BJ (cell line): ENCODE data around the gene NDRG4. TPM values are rescaled to one million over a fixed set of nuclear protein-coding genes. Genes with fewer than 3 reads are reported as not detected.

Experiments
- CTCF ChIA-PET: fragments of 350-600 bp; formaldehyde crosslinking; extraction: SDS; loops from one replicate; lab custom pipeline; 2021; ENCODE audit warnings: antibody characterized with exemption, inconsistent platforms; lab: Yijun Ruan, JAX
- POLR2A ChIA-PET: fragments of 300-600 bp; sonication (Branson Sonifier 250); formaldehyde crosslinking; extraction: SDS; loops from one replicate; lab custom pipeline; 2021; ENCODE audit warnings: antibody characterized with exemption; lab: Charles Lee
- DNase-seq: peaks from one replicate; pipeline ENCODE4 v3.0.0-alpha.2; 2011; ENCODE audit warnings: low read depth
- H3K27me3 ChIP-seq: 2 replicates; pipeline ENCODE4 v1.6.0; 2011; ENCODE audit warnings: low read length; ENCODE audit not compliant: control insufficient read depth, insufficient read depth
- H3K36me3 ChIP-seq: 2 replicates; pipeline ENCODE4 v1.5.1; 2011; ENCODE audit warnings: low read length; ENCODE audit not compliant: control insufficient read depth, insufficient read depth
- H3K4me3 ChIP-seq: 2 replicates; pipeline ENCODE4 v1.5.1; 2011; ENCODE audit warnings: low read depth, mild to moderate bottlenecking, control low read depth, low read length
- polyA plus RNA-seq: library from polyadenylated mRNA; depleted of rRNA; stranded (reverse); fragments of >200 nt; gene quantifications from 2 replicates; pipeline ENCODE4 v1.2.3, GENCODE V29; 2011
- TF ChIP-seq, protein P1 (sequence below): IDR thresholded peaks from 2 replicates; pipeline ENCODE4 v1.5.1; 2011; ENCODE audit warnings: low read depth, mild to moderate bottlenecking, control low read depth, inconsistent platforms, low read length, moderate library complexity; ENCODE audit not compliant: insufficient read depth

Gene NDRG4
- polyA plus RNA-seq, 1 experiment = 20.7 TPM

DNA sequence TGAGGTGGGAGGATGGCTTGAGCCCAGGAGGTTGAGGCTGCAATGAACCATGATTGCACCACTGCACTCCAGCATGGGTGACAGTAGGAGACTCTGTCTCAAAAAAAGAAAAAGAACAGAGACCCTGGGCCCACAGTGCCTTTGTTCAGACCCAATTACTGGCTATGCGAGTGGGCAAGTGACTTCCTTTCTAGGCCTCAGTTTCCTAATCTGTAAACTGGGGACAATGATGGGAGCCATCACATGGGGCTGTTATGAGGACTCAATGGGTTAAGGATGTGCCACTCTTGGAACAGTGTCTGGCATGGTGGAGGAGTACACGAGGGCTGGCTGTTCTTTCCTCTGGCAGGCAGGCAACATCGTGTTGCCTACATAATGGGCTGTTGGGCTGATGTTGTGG lies 47.3 kb upstream of the NDRG4 start:
- no peak for DNase-seq
- POLR2A ChIA-PET = no interaction called here
- CTCF ChIA-PET = interaction anchor here (1.5 kb wide), 1 partner anchor 35 kb away, joined by 3 read pairs; no protein-coding TSS in a partner anchor
- peaks cover 6% of the 10 kb centered on the region for H3K27me3 ChIP-seq
- TF ChIP-seq, protein P1, sequence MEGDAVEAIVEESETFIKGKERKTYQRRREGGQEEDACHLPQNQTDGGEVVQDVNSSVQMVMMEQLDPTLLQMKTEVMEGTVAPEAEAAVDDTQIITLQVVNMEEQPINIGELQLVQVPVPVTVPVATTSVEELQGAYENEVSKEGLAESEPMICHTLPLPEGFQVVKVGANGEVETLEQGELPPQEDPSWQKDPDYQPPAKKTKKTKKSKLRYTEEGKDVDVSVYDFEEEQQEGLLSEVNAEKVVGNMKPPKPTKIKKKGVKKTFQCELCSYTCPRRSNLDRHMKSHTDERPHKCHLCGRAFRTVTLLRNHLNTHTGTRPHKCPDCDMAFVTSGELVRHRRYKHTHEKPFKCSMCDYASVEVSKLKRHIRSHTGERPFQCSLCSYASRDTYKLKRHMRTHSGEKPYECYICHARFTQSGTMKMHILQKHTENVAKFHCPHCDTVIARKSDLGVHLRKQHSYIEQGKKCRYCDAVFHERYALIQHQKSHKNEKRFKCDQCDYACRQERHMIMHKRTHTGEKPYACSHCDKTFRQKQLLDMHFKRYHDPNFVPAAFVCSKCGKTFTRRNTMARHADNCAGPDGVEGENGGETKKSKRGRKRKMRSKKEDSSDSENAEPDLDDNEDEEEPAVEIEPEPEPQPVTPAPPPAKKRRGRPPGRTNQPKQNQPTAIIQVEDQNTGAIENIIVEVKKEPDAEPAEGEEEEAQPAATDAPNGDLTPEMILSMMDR = no peak
- H3K4me3 ChIP-seq = no peak overlapping the region
- H3K36me3 ChIP-seq = no peaks in the 10 kb centered on the region

DNA sequence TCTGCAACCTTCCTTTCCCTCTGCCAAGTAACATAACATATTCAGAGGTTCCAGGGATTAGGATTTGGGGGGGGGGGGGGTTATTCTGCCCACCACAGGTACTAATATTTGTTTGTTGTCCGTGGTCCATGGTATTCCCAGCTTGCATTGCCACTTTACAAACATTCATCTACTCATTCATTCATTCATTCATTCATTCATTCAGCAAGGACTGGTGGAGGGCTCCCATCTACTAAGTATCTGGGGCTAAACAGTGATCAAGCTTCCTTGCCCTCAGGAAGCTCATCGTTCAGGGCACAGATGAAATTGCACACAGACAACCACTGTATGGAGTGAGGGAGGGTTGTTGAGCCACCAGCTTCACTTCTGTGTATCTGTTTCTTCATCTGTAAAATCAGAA lies 45.8 kb upstream of the NDRG4 start:
- Histone ChIP-seq H3K4me3 (no peak overlapping the region), H3K27me3 (peaks cover 6% of the 10 kb centered on the region), H3K36me3 (no peaks in the 10 kb centered on the region)
- TF ChIP-seq, protein P1 = no peak
- no peak for DNase-seq
- ChIA-PET POLR2A (no interaction called here), CTCF (interaction anchor here (0.6 to 1.2 kb wide), 3 partner anchors 89 to 379 kb away, joined by 3 read pairs; no protein-coding TSS in a partner anchor)

DNA sequence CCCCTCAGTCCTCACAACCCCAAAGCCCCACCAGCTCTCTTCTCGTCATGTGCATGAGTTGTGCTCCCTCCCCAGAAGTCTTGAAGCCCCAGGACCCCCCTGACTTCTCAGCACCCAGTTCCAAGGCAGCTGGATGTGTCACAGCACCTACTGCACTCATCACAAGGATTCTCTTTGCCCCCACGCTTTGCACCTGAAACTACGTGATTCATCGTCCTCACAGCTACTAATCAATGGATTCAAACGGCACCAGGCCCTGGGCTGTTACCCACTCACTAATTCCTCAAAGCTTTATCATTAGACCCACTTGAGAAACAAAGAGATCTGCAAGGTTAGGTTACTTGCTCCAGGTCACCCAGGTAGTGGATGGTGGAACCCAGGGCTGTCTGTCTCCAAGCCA lies 45.1 kb upstream of the NDRG4 start:
- TF ChIP-seq, protein P1 = no peak
- no peak for DNase-seq
- ChIA-PET CTCF (interaction anchor here (0.6 to 1.2 kb wide), 2 partner anchors 90 to 118 kb away, joined by 3 read pairs; no protein-coding TSS in a partner anchor), POLR2A (no interaction called here)
- Histone ChIP-seq H3K27me3 (peaks cover 6% of the 10 kb centered on the region), H3K36me3 (no peaks in the 10 kb centered on the region), H3K4me3 (no peak overlapping the region)

DNA sequence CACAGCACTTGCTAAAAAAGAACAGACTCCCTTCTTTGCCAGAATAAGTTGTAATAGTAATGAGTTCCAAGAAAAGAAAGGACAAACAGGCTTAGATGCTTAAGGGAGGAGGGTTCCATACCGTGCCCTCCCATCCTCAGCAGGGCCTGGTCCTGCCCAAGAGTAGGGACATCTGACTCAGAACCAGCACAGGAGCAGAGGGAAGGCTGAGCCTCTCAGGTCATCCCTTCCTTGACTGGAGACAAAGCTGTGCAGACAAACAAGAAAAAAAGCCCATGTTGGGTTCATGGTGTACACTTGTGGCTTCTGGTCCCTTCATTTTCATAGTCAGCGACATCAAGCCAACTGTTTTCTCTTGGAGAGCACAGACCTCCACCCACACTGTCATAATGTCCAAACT lies 44.2 kb upstream of the NDRG4 start:
- DNase-seq = no peak
- ChIA-PET POLR2A (no interaction called here), CTCF (no interaction called here)
- TF ChIP-seq, protein P1 = no peak
- Histone ChIP-seq H3K36me3 (no peaks in the 10 kb centered on the region), H3K4me3 (no peak overlapping the region), H3K27me3 (peaks cover 6% of the 10 kb centered on the region)

DNA sequence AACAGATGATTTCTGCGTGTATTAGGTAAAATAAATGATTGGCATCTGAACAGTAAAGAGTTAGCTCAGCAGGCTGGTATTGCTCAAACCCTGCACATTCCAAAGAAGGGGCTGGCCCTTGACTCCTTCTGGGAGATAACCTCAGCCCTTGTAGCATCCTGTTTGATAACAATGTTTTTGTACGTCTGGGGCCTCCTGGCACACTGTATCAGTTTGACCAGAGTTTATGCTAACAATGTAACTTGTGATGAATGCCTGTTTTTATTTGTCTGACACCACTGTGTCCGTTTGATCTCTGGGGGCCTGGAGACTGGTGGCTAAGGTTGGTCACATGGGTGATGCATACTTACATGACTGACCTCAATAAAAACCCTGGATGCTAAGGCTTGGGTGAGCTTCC lies 43.8 kb upstream of the NDRG4 start:
- CTCF ChIA-PET = interaction anchor here (0.7 kb wide), 1 partner anchor 33 kb away, joined by 3 read pairs; no protein-coding TSS in a partner anchor
- DNase-seq = no peak
- Histone ChIP-seq H3K4me3 (no peak overlapping the region), H3K36me3 (no peaks in the 10 kb centered on the region), H3K27me3 (peaks cover 8% of the 10 kb centered on the region)
- TF ChIP-seq, protein P1 = no peak
- POLR2A ChIA-PET = no interaction called here
